ENCODE results near the gene ADAMTS1.

ADAMTS1 gene

GRCh38 chr21:26844258-26845065 is 747 bp downstream of the ADAMTS1 start:
- peak; percentile 27 for DNase-seq

GRCh38 chr21:26843933-26844257 is 1.3 kb downstream of the ADAMTS1 start:
- DNase-seq, result no peak

GRCh38 chr21:26842974-26843932 is 2.0 kb downstream of the ADAMTS1 start:
- no peak for DNase-seq

- no peak for DNase-seq
These were observed 2.9 kb downstream of the ADAMTS1 start for GRCh38 chr21:26842300-26842699.

GRCh38 chr21:26840912-26841311 is 4.3 kb downstream of the ADAMTS1 start:
- no peak for DNase-seq

- DNase-seq, result no peak
These were observed 5.0 kb downstream of the ADAMTS1 start for GRCh38 chr21:26840201-26840600.

- DNase-seq, result no peak
These were observed 7.7 kb downstream of the ADAMTS1 start for GRCh38 chr21:26837539-26837938.

- no peak for DNase-seq
These were observed 8.7 kb downstream of the ADAMTS1 start for GRCh38 chr21:26836528-26836927.

GRCh38 chr21:26835714-26836265 is 9.4 kb downstream of the ADAMTS1 start:
- DNase-seq, result no peak

GRCh38 chr21:26835027-26835713 is 10.0 kb downstream of the ADAMTS1 start:
- no peak for DNase-seq

- DNase-seq, result no peak
These were observed 10.9 kb downstream of the ADAMTS1 start for GRCh38 chr21:26834181-26834905.

- no peak for DNase-seq
These were observed 11.7 kb downstream of the ADAMTS1 start for GRCh38 chr21:26833460-26833939.

- DNase-seq, result no peak
These were observed 12.2 kb downstream of the ADAMTS1 start for GRCh38 chr21:26833011-26833410.

GRCh38 chr21:26832546-26832945 is 12.7 kb downstream of the ADAMTS1 start:
- no peak for DNase-seq

GRCh38 chr21:26826801-26827200 is 18.4 kb downstream of the ADAMTS1 start:
- no peak for DNase-seq

- no peak for DNase-seq
These were observed 24.7 kb downstream of the ADAMTS1 start for GRCh38 chr21:26820509-26820908.

- no peak for DNase-seq
These were observed 25.4 kb downstream of the ADAMTS1 start for GRCh38 chr21:26819740-26820324.

GRCh38 chr21:26818906-26819305 is 26.3 kb downstream of the ADAMTS1 start:
- DNase-seq, result no peak

GRCh38 chr21:26815197-26815596 is 30.0 kb downstream of the ADAMTS1 start:
- no peak for DNase-seq

GRCh38 chr21:26814386-26814785 is 30.8 kb downstream of the ADAMTS1 start:
- no peak for DNase-seq

GRCh38 chr21:26813426-26813998 is 31.7 kb downstream of the ADAMTS1 start:
- DNase-seq, result no peak
